ENCODE results near the gene ZNF407.

Gene ZNF407

DNA sequence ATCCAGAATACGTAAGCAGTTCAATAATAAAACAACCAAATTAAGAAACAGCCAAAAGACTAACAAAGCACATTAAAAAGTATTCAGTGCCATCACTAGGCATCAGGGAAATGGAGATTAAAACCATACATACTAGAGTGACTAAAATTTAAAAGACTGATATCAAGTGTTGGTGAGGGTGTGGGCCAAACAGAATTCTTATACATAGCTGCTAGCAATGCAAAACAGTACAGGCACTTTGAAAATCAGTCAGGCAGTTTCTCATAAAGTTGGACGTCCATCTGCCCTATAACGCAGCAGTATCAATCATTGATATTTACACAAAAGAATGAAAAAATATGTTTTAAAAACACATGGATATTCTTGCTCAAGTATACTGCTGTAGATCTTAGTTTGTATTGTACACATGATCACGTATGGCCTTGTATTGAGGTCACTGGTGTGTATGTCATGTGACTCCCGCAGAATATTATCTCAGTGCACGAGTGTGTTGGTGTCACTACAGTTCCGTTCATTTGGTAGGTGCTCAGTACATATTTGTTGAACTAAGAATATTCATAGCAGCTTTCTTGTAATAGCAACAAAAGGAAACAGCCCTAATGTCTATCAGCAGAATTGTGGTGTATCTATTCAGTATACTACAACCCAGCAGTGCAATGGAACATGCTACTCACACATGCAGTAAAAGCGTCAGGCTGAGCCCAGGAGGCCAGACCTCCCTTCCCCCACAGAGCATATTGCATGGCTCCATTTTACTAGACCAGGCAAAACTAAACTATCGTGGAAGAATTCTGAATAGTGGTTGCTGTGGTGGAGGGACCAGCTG, 28.6 kb downstream of the ZNF407 start:
- ChIA-PET CTCF (no interaction called here), POLR2A (no interaction called here)
- H3K9me3 ChIP-seq (ENCODE audit: control insufficient read depth, insufficient read depth, low read depth, low read length): no peaks in the 10 kb centered on the region
- no peak overlapping the region for H3K27ac ChIP-seq (ENCODE audit: extremely low read depth, low read depth, low read length)
- no peak overlapping the region for H3K4me3 ChIP-seq (ENCODE audit: low read depth, low read length)
- TF ChIP-seq RBAK (tag by site-specific recombination; IDR thresholded peaks at IDR 0.05): no peak
- TF ChIP-seq GLIS1 (tag by site-specific recombination; IDR thresholded peaks at IDR 0.05): no peak
- TF ChIP-seq ZBTB1 (tag by site-specific recombination; IDR thresholded peaks at IDR 0.05): no peak
- TF ChIP-seq ZBTB8A (tag by site-specific recombination; IDR thresholded peaks at IDR 0.05): no peak
- TF ChIP-seq, protein P1, sequence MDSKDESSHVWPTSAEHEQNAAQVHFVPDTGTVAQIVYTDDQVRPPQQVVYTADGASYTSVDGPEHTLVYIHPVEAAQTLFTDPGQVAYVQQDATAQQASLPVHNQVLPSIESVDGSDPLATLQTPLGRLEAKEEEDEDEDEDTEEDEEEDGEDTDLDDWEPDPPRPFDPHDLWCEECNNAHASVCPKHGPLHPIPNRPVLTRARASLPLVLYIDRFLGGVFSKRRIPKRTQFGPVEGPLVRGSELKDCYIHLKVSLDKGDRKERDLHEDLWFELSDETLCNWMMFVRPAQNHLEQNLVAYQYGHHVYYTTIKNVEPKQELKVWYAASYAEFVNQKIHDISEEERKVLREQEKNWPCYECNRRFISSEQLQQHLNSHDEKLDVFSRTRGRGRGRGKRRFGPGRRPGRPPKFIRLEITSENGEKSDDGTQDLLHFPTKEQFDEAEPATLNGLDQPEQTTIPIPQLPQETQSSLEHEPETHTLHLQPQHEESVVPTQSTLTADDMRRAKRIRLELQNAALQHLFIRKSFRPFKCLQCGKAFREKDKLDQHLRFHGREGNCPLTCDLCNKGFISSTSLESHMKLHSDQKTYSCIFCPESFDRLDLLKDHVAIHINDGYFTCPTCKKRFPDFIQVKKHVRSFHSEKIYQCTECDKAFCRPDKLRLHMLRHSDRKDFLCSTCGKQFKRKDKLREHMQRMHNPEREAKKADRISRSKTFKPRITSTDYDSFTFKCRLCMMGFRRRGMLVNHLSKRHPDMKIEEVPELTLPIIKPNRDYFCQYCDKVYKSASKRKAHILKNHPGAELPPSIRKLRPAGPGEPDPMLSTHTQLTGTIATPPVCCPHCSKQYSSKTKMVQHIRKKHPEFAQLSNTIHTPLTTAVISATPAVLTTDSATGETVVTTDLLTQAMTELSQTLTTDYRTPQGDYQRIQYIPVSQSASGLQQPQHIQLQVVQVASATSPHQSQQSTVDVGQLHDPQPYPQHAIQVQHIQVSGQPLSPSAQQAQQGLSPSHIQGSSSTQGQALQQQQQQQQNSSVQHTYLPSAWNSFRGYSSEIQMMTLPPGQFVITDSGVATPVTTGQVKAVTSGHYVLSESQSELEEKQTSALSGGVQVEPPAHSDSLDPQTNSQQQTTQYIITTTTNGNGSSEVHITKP (tag by site-specific recombination; IDR thresholded peaks at IDR 0.05): no peak
- no peak for TF ChIP-seq ZNF138 (tag by site-specific recombination; IDR thresholded peaks at IDR 0.05; ENCODE audit: borderline replicate concordance)
- TF ChIP-seq ZNF501 (tag by site-specific recombination; IDR thresholded peaks at IDR 0.05): no peak
- no peak for TF ChIP-seq ZNF558 (tag by site-specific recombination; IDR thresholded peaks at IDR 0.05)
- TF ChIP-seq, protein P2, sequence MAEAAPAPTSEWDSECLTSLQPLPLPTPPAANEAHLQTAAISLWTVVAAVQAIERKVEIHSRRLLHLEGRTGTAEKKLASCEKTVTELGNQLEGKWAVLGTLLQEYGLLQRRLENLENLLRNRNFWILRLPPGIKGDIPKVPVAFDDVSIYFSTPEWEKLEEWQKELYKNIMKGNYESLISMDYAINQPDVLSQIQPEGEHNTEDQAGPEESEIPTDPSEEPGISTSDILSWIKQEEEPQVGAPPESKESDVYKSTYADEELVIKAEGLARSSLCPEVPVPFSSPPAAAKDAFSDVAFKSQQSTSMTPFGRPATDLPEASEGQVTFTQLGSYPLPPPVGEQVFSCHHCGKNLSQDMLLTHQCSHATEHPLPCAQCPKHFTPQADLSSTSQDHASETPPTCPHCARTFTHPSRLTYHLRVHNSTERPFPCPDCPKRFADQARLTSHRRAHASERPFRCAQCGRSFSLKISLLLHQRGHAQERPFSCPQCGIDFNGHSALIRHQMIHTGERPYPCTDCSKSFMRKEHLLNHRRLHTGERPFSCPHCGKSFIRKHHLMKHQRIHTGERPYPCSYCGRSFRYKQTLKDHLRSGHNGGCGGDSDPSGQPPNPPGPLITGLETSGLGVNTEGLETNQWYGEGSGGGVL (tag by site-specific recombination; IDR thresholded peaks at IDR 0.05): no peak
- no peak for TF ChIP-seq ZNF561 (tag by site-specific recombination; IDR thresholded peaks at IDR 0.05; ENCODE audit: borderline replicate concordance)
- no peak for TF ChIP-seq BCL11B (tag by site-specific recombination; IDR thresholded peaks at IDR 0.05; ENCODE audit: low read depth)
- no peak for TF ChIP-seq ZNF335 (tag by site-specific recombination; conservative IDR thresholded peaks at IDR 0.05)
- no peak for TF ChIP-seq ZNF223 (tag by site-specific recombination; IDR thresholded peaks at IDR 0.05)
- TF ChIP-seq, protein P3, sequence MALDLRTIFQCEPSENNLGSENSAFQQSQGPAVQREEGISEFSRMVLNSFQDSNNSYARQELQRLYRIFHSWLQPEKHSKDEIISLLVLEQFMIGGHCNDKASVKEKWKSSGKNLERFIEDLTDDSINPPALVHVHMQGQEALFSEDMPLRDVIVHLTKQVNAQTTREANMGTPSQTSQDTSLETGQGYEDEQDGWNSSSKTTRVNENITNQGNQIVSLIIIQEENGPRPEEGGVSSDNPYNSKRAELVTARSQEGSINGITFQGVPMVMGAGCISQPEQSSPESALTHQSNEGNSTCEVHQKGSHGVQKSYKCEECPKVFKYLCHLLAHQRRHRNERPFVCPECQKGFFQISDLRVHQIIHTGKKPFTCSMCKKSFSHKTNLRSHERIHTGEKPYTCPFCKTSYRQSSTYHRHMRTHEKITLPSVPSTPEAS (tag by site-specific recombination; IDR thresholded peaks at IDR 0.05): no peak
- TF ChIP-seq, protein P4, sequence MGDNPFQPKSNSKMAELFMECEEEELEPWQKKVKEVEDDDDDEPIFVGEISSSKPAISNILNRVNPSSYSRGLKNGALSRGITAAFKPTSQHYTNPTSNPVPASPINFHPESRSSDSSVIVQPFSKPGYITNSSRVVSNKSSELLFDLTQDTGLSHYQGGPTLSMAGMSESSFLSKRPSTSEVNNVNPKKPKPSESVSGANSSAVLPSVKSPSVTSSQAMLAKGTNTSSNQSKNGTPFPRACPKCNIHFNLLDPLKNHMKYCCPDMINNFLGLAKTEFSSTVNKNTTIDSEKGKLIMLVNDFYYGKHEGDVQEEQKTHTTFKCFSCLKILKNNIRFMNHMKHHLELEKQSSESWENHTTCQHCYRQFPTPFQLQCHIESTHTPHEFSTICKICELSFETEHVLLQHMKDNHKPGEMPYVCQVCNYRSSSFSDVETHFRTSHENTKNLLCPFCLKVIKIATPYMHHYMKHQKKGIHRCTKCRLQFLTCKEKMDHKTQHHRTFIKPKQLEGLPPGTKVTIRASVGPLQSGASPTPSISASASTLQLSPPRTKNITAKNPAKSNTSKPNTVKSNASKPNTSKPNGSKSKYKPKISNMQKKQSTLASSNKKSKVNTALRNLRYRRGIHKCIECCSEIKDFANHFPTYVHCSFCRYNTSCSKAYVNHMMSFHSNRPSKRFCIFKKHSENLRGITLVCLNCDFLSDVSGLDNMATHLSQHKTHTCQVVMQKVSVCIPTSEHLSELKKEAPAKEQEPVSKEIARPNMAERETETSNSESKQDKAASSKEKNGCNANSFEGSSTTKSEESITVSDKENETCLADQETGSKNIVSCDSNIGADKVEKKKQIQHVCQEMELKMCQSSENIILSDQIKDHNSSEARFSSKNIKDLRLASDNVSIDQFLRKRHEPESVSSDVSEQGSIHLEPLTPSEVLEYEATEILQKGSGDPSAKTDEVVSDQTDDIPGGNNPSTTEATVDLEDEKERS (tag by site-specific recombination; IDR thresholded peaks at IDR 0.05): no peak
- no peak for TF ChIP-seq ZNF292 (tag by site-specific recombination; IDR thresholded peaks at IDR 0.05; ENCODE audit: borderline replicate concordance, low read depth)
- no peaks in the 10 kb centered on the region for H3K36me3 ChIP-seq (ENCODE audit: control insufficient read depth in 2 of 2, insufficient read depth in 1 of 2, low read length in 2 of 2)
- H3K4me1 ChIP-seq (ENCODE audit: control insufficient read depth, insufficient read depth, low read length): no peaks in the 10 kb centered on the region; the same call in 1 of the 2 replicates

Data from HEK293 (cell line).